SU-DHL-6 (cell line): ENCODE results near the gene BMPR1B.

ENCODE experiments used
- H2AFZ ChIP-seq: fragments of 200-600 bp; sonication (generic); 2 replicates; pipeline ENCODE4 v1.6.1; 2014; ENCODE audit warnings: low read depth, mild to moderate bottlenecking, moderate library complexity, mixed read lengths, antibody characterized with exemption, low read length; ENCODE audit not compliant: severe bottlenecking
- H3F3A ChIP-seq: fragments of 200-600 bp; shearing (Covaris generic); 2 replicates; pipeline ENCODE4 v1.6.0; 2016; ENCODE audit warnings: antibody characterized with exemption, mild to moderate bottlenecking; ENCODE audit not compliant: insufficient read depth
- H3K27ac ChIP-seq: fragments of 200-600 bp; sonication (generic); 2 replicates; pipeline ENCODE4 v1.5.1; 2016; ENCODE audit warnings: low read depth, mild to moderate bottlenecking, low read length, moderate library complexity, mixed read lengths
- H3K27me3 ChIP-seq: fragments of 200-600 bp; sonication (generic), shearing (Covaris generic); 2 replicates; pipeline ENCODE4 v1.6.0; 2014; ENCODE audit warnings: mild to moderate bottlenecking, low read length
- H3K36me3 ChIP-seq: fragments of 200-600 bp; sonication (generic); 2 replicates; pipeline ENCODE4 v1.6.1; 2014; ENCODE audit warnings: mild to moderate bottlenecking, low read length, mixed read lengths
- H3K4me2 ChIP-seq: fragments of 300-600, 200-600 bp; shearing (Covaris generic), sonication (generic); 2 replicates; pipeline ENCODE4 v1.6.0; 2014; ENCODE audit warnings: low read length, low read depth, mild to moderate bottlenecking; ENCODE audit not compliant: poor library complexity, severe bottlenecking
- H3K4me3 ChIP-seq: fragments of 200-600 bp; sonication (generic); 2 replicates; pipeline ENCODE4 v1.5.1; 2014; ENCODE audit warnings: antibody characterized with exemption, low read length, mild to moderate bottlenecking, mixed read lengths; ENCODE audit not compliant: insufficient read depth, poor library complexity, severe bottlenecking
- H3K79me2 ChIP-seq: fragments of 200-600 bp; sonication (generic); 2 replicates; pipeline ENCODE4 v1.6.1; 2014; ENCODE audit warnings: mild to moderate bottlenecking, low read length, moderate library complexity; ENCODE audit not compliant: insufficient read depth
- H3K9ac ChIP-seq: fragments of 200-600 bp; sonication (generic); 2 replicates; pipeline ENCODE4 v1.7.0; 2014; ENCODE audit warnings: mild to moderate bottlenecking, low read length
- H3K9me2 ChIP-seq: fragments of 200-600 bp; sonication (generic); replicated peaks from 2 replicates; pipeline ENCODE4 v1.6.1; 2014; ENCODE audit warnings: low read length; ENCODE audit not compliant: insufficient read depth
- H3K9me3 ChIP-seq: fragments of 200-600 bp; sonication (generic); 2 replicates; pipeline ENCODE4 v1.6.1; 2014; ENCODE audit warnings: low read length, mixed read lengths; ENCODE audit not compliant: insufficient read depth
- H4K20me1 ChIP-seq: fragments of 200-600 bp; sonication (generic); 2 replicates; pipeline ENCODE4 v1.6.1; 2014; ENCODE audit warnings: low read depth, mild to moderate bottlenecking, antibody characterized with exemption, low read length, moderate library complexity, mixed read lengths
- CTCF ChIP-seq: fragments of 200-600 bp; sonication (generic); IDR thresholded peaks from one replicate; pipeline ENCODE4 v1.5.1; 2017; ENCODE audit warnings: antibody characterized with exemption, mild to moderate bottlenecking, low read length, moderate library complexity; ENCODE audit not compliant: insufficient read depth, poor library complexity, severe bottlenecking
- EZH2phosphoT487 ChIP-seq: fragments of 200-600 bp; sonication (generic), shearing (Covaris generic); conservative IDR thresholded peaks from 2 replicates; pipeline ENCODE4 v1.6.1; 2018; ENCODE audit warnings: mild to moderate bottlenecking, antibody characterized with exemption, low read length, moderate library complexity, mixed read lengths

The BMPR1B gene

GRCh38 chr4:94920369-94920768, 162.6 kb downstream of the BMPR1B start:
- no peak for TF ChIP-seq EZH2phosphoT487
- TF ChIP-seq CTCF, result no peak
- H3K4me3 ChIP-seq, result no peak overlapping the region
- no peak overlapping the region for H3K27ac ChIP-seq
- no peak overlapping the region for H3K4me2 ChIP-seq
- H3F3A ChIP-seq, result no peaks in the 10 kb centered on the region
- no peak overlapping the region for H3K9ac ChIP-seq
- no peaks in the 10 kb centered on the region for H3K79me2 ChIP-seq
- no peaks in the 10 kb centered on the region for H3K9me2 ChIP-seq
- no peaks in the 10 kb centered on the region for H3K27me3 ChIP-seq
- H2AFZ ChIP-seq, result no peak overlapping the region
- no peaks in the 10 kb centered on the region for H3K9me3 ChIP-seq
- no peaks in the 10 kb centered on the region for H4K20me1 ChIP-seq
- no peaks in the 10 kb centered on the region for H3K36me3 ChIP-seq

GRCh38 chr4:94924566-94924965, 166.8 kb downstream of the BMPR1B start:
- Histone ChIP-seq H3K4me3 (no peak overlapping the region), H3K9me2 (no peaks in the 10 kb centered on the region), H3K36me3 (no peaks in the 10 kb centered on the region), H3K4me2 (no peak overlapping the region), H3F3A (no peaks in the 10 kb centered on the region), H4K20me1 (no peaks in the 10 kb centered on the region), H3K27me3 (no peaks in the 10 kb centered on the region), H3K27ac (no peak overlapping the region), H2AFZ (no peak overlapping the region), H3K9me3 (no peaks in the 10 kb centered on the region), H3K79me2 (no peaks in the 10 kb centered on the region), H3K9ac (no peak overlapping the region)
- TF ChIP-seq CTCF, result no peak
- TF ChIP-seq EZH2phosphoT487, result no peak

DNA sequence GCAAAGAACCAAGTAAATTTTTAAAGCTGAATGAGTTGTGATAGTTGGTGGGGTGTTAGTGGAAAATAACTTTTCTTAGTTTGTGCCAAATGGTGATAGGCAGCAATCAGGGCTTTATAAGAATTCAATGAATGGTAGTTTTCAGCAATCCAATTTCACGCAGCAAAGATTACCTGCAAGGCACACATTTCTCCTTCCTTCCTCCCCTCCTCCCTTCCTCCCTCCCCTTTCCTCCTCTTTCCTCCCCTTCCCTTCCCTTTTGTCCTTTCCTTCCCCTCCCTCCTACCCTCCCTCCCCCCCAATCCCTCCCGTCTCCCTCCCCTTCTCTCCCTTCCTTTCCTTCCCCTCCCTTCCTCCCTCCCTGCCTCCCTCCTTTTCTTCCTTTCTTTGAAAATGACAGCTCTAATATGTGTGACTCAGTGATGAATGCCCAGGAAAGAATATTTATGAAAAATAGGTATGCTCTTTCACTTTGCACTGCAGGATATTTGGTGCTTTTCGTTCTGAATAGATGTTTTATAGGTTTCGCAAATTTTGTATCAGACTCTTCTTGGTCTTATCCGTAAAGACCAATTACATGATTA, 168.1 kb downstream of the BMPR1B start:
- no peaks in the 10 kb centered on the region for H3K9me3 ChIP-seq
- H2AFZ ChIP-seq, result no peak overlapping the region
- no peaks in the 10 kb centered on the region for H3F3A ChIP-seq
- H3K27me3 ChIP-seq, result no peaks in the 10 kb centered on the region
- H3K9me2 ChIP-seq, result no peaks in the 10 kb centered on the region
- no peaks in the 10 kb centered on the region for H3K79me2 ChIP-seq
- no peaks in the 10 kb centered on the region for H3K36me3 ChIP-seq
- H4K20me1 ChIP-seq, result no peaks in the 10 kb centered on the region
- no peak overlapping the region for H3K9ac ChIP-seq
- H3K4me3 ChIP-seq, result no peak overlapping the region
- no peak overlapping the region for H3K27ac ChIP-seq
- H3K4me2 ChIP-seq, result no peak overlapping the region
- no peak for TF ChIP-seq CTCF
- TF ChIP-seq EZH2phosphoT487, result no peak
